HEK293 (cell line): Measurements from ENCODE around the gene GABRD.

ENCODE experiments used
- CTCF ChIA-PET: fragments of 350-600 bp; formaldehyde crosslinking; extraction: SDS; loops from one replicate; lab custom pipeline; 2021; ENCODE audit warnings: antibody characterized with exemption; lab: Yijun Ruan, JAX
- POLR2A ChIA-PET: fragments of 300-600 bp; formaldehyde crosslinking; extraction: SDS; loops from one replicate; lab custom pipeline; 2020; ENCODE audit warnings: antibody characterized with exemption, inconsistent platforms; lab: Yijun Ruan, JAX
- H3K27ac ChIP-seq: fragments of 200-500 bp; sonication (Bioruptor generic); 2 replicates; pipeline ENCODE4 v1.5.1; 2014; ENCODE audit warnings: low read depth, low read length, control low read depth, inconsistent platforms; ENCODE audit errors: extremely low read depth
- H3K36me3 ChIP-seq, 2 experiments: fragments of 200-500 bp in 1 of 2; sonication (Bioruptor generic) in 1 of 2; 1 replicate in 1 of 2; 2 replicates in 1 of 2; pipeline ENCODE4 v1.5.1; 2014 to 2017; ENCODE audit warnings: inconsistent platforms in 2 of 2, low read length in 2 of 2; ENCODE audit not compliant: control insufficient read depth in 2 of 2, insufficient read depth in 1 of 2
- H3K4me1 ChIP-seq: fragments of 200-500 bp; sonication (Bioruptor generic); 2 replicates; pipeline ENCODE4 v1.5.1; 2014; ENCODE audit warnings: mild to moderate bottlenecking, low read length, inconsistent platforms; ENCODE audit not compliant: control insufficient read depth, insufficient read depth
- H3K4me3 ChIP-seq: 2 replicates; pipeline ENCODE4 v1.5.1; 2011; ENCODE audit warnings: low read depth, mild to moderate bottlenecking, control low read depth, low read length, moderate library complexity
- H3K9me3 ChIP-seq: fragments of 200-500 bp; sonication (Bioruptor generic); 2 replicates; pipeline ENCODE4 v1.5.1; 2014; ENCODE audit warnings: low read depth, low read length, inconsistent platforms; ENCODE audit not compliant: control insufficient read depth, insufficient read depth
- GLIS2 ChIP-seq: fragments of 450-650 bp; formaldehyde crosslinking; IDR thresholded peaks from 2 replicates; pipeline ENCODE4 v1.5.1; 2016; ENCODE audit warnings: missing biosample characterization, missing genetic modification characterization
- KLF8 ChIP-seq: fragments of 450-650 bp; formaldehyde crosslinking; IDR thresholded peaks from 2 replicates; pipeline ENCODE4 v1.5.1; 2016; ENCODE audit warnings: missing biosample characterization, missing genetic modification characterization
- ZFP3 ChIP-seq: fragments of 450-650 bp; formaldehyde crosslinking; IDR thresholded peaks from 2 replicates; pipeline ENCODE4 v1.5.1; 2016; ENCODE audit warnings: low read depth, missing biosample characterization, missing genetic modification characterization
- ZFP69B ChIP-seq: fragments of 450-650 bp; formaldehyde crosslinking; IDR thresholded peaks from 2 replicates; pipeline ENCODE4 v1.5.1; 2016; ENCODE audit warnings: missing biosample characterization, missing genetic modification characterization
- ZNF140 ChIP-seq: fragments of 450-650 bp; formaldehyde crosslinking; IDR thresholded peaks from 2 replicates; pipeline ENCODE4 v1.5.1; 2016; ENCODE audit warnings: missing biosample characterization, missing genetic modification characterization
- ZNF184 ChIP-seq: fragments of 450-650 bp; IDR thresholded peaks from 2 replicates; pipeline ENCODE4 v1.5.1; 2018; ENCODE audit warnings: missing biosample characterization, mild to moderate bottlenecking, missing genetic modification characterization
- ZNF221 ChIP-seq: fragments of 450-650 bp; formaldehyde crosslinking; IDR thresholded peaks from 2 replicates; pipeline ENCODE4 v1.5.1; 2017; ENCODE audit warnings: missing biosample characterization, missing genetic modification characterization, borderline replicate concordance
- ZNF248 ChIP-seq: fragments of 450-650 bp; formaldehyde crosslinking; IDR thresholded peaks from 2 replicates; pipeline ENCODE4 v1.5.1; 2017; ENCODE audit warnings: missing biosample characterization, missing genetic modification characterization
- ZNF350 ChIP-seq: fragments of 450-650 bp; formaldehyde crosslinking; IDR thresholded peaks from 2 replicates; pipeline ENCODE4 v1.5.0; 2017; ENCODE audit warnings: missing biosample characterization, mild to moderate bottlenecking, missing genetic modification characterization
- ZNF48 ChIP-seq: fragments of 450-650 bp; formaldehyde crosslinking; IDR thresholded peaks from 2 replicates; pipeline ENCODE4 v1.5.1; 2016; ENCODE audit warnings: missing biosample characterization, missing genetic modification characterization
- ZNF555 ChIP-seq: fragments of 450-650 bp; formaldehyde crosslinking; conservative IDR thresholded peaks from 2 replicates; pipeline ENCODE4 v1.5.1; 2017; ENCODE audit warnings: missing biosample characterization, mild to moderate bottlenecking, missing genetic modification characterization, inconsistent platforms
- ZNF785 ChIP-seq: fragments of 450-650 bp; formaldehyde crosslinking; IDR thresholded peaks from 2 replicates; pipeline ENCODE4 v1.5.1; 2016; ENCODE audit warnings: missing biosample characterization, missing genetic modification characterization
- ZNF843 ChIP-seq: fragments of 450-650 bp; formaldehyde crosslinking; IDR thresholded peaks from 2 replicates; pipeline ENCODE4 v1.5.1; 2016; ENCODE audit warnings: missing biosample characterization, missing genetic modification characterization
- ZSCAN30 ChIP-seq: fragments of 450-650 bp; IDR thresholded peaks from 2 replicates; pipeline ENCODE4 v1.5.1; 2018; ENCODE audit warnings: missing biosample characterization, mild to moderate bottlenecking, missing genetic modification characterization, moderate library complexity
- TF ChIP-seq, protein P1 (sequence below): fragments of 450-650 bp; formaldehyde crosslinking; IDR thresholded peaks from 2 replicates; pipeline ENCODE4 v1.5.1; 2016; ENCODE audit warnings: missing biosample characterization, missing genetic modification characterization, borderline replicate concordance
- TF ChIP-seq, protein P2 (sequence below): fragments of 450-650 bp; formaldehyde crosslinking; IDR thresholded peaks from 2 replicates; pipeline ENCODE4 v1.5.0; 2017; ENCODE audit warnings: missing biosample characterization, missing genetic modification characterization, borderline replicate concordance

GABRD gene

DNA sequence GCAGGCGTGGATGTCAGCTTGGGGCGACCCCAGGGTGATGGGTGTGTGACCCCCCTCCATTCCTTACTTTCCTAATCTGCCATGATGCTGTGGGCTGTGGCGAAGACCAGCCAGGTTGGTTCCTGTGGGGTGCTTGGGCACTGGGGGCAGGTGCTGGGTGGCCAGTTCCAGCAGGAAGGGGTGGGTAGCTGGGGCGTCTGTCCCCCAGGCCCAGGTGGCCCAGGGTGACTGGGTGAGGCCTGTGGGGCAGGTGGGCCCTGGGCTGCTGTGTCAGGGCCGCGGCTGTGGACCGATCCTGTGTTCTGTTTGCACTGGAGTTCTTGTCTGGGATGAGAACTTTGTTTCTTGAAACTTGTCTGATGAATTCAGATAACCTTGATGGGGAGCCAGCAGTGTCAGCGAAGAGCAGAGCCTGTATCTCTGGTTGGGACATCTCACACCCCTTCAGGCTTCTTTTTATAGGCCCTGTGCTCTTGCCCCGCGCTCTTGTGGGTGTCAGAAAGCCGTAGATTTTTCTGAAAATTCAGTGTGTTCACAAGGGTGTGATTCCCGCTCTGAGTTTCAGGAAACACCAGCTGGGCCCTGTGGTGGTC, 34.7 kb downstream of the GABRD start:
- CTCF ChIA-PET, result interaction anchor here (0.7 to 1.8 kb wide), 3 partner anchors 9 to 86 kb away, joined by 3 to 7 read pairs (median 4); no protein-coding TSS in a partner anchor
- Histone ChIP-seq H3K4me1 (no peaks in the 10 kb centered on the region; the same call in 1 of the 2 replicates), H3K27ac (no peak overlapping the region), H3K4me3 (no peak overlapping the region), H3K9me3 (no peaks in the 10 kb centered on the region)
- POLR2A ChIA-PET, result no interaction called here
- TF ChIP-seq ZNF48, result no peak
- no peak for TF ChIP-seq ZNF843 (tag by site-specific recombination)
- 0 out of 2 replicates have a peak, but pooled peaks have one; percentile 3 for TF ChIP-seq KLF8 (tag by site-specific recombination)
- TF ChIP-seq, all 188 proteins: peak for 1
- peaks cover 9 to 30% of the 10 kb centered on the region in 2 experiments; a peak in 2 of 3 replicates for H3K36me3 ChIP-seq

DNA sequence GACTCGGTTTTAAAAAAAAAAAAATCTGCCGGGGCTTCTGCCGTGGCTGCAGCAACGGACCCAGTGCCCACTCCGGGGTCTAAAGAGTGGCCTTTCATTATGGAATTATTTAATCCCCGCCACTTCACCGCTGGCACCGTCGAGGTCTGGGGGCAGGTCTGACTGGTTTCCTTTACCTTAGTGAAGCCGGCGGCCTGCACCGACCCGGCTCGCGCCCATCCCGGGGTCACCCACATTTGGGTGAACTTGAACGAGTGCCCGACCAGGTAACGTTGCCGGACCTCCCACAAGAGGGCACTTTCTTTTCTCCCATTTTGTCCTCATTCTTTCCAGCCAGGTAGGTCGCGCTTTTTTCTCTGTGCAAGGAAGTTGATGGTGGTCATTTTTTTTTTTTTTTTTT, 35.4 kb downstream of the GABRD start:
- no peak overlapping the region for H3K27ac ChIP-seq
- POLR2A ChIA-PET, result no interaction called here
- H3K4me3 ChIP-seq, result no peak overlapping the region
- H3K9me3 ChIP-seq, result no peaks in the 10 kb centered on the region
- CTCF ChIA-PET, result interaction anchor here (0.6 to 1.8 kb wide), 2 partner anchors 85 to 1373 kb away, joined by 3 to 7 read pairs; no protein-coding TSS in a partner anchor
- H3K36me3 ChIP-seq, result peaks cover 9 to 37% of the 10 kb centered on the region in 2 experiments; a peak in 2 of 3 replicates
- H3K4me1 ChIP-seq, result no peaks in the 10 kb centered on the region; the same call in 1 of the 2 replicates
- TF ChIP-seq ZNF221 (tag by site-specific recombination) (no peak), ZFP69B (tag by site-specific recombination) (no peak), ZNF248 (no peak), ZFP3 (tag by site-specific recombination) (no peak), ZSCAN30 (tag by site-specific recombination) (no peak), ZNF184 (no peak), ZNF785 (tag by site-specific recombination) (no peak), ZNF140 (no peak), ZNF350 (tag by site-specific recombination) (no peak)
- TF ChIP-seq, protein P1, sequence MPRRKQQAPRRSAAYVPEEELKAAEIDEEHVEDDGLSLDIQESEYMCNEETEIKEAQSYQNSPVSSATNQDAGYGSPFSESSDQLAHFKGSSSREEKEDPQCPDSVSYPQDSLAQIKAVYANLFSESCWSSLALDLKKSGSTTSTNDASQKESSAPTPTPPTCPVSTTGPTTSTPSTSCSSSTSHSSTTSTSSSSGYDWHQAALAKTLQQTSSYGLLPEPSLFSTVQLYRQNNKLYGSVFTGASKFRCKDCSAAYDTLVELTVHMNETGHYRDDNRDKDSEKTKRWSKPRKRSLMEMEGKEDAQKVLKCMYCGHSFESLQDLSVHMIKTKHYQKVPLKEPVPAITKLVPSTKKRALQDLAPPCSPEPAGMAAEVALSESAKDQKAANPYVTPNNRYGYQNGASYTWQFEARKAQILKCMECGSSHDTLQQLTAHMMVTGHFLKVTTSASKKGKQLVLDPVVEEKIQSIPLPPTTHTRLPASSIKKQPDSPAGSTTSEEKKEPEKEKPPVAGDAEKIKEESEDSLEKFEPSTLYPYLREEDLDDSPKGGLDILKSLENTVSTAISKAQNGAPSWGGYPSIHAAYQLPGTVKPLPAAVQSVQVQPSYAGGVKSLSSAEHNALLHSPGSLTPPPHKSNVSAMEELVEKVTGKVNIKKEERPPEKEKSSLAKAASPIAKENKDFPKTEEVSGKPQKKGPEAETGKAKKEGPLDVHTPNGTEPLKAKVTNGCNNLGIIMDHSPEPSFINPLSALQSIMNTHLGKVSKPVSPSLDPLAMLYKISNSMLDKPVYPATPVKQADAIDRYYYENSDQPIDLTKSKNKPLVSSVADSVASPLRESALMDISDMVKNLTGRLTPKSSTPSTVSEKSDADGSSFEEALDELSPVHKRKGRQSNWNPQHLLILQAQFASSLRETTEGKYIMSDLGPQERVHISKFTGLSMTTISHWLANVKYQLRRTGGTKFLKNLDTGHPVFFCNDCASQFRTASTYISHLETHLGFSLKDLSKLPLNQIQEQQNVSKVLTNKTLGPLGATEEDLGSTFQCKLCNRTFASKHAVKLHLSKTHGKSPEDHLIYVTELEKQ (tag by site-specific recombination), result no peak

DNA sequence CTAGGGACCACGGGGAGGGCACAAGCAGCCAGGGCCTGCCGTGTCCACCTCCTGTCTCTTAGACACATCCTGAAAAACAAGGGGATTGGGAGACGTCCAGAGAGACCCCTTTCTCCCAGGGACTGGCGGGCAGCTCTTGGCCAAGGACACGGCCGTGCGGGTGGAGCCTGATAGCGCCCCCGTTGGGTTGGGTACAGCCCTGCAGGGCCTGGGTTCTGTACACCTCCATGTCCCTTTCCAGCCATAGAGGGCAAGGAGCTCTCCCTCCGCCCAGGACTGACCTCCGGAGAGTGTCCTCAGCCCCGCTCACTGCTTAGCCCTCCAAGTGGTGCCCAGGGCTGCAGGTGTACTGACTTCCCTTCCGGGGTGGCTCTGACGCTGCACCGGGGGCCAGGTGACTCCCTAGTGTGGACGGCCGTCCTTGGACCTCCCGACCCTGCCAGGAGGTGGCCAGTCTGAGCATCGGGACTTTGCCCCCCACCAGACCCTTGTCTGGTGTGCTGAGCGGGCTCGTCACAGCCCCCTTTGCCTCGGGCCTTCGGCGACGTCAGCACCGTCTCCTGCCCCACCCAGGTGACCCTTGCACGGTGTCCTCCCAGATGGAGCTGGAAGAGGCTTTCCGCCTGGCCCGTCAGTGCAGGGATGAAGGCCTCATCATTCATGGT, 36.9 kb downstream of the GABRD start:
- CTCF ChIA-PET, result interaction anchor here (0.5 to 1.0 kb wide), 5 partner anchors 9 to 627 kb away, joined by 3 to 4 read pairs (median 3); no protein-coding TSS in a partner anchor
- H3K9me3 ChIP-seq, result no peaks in the 10 kb centered on the region

More for the DNA sequence above, 36.9 kb downstream of the GABRD start:
- POLR2A ChIA-PET, result no interaction called here
- Histone ChIP-seq H3K36me3 (peaks cover 9 to 52% of the 10 kb centered on the region in 2 experiments; a peak in 2 of 3 replicates), H3K4me1 (no peaks in the 10 kb centered on the region; the same call in 1 of the 2 replicates), H3K4me3 (no peak overlapping the region), H3K27ac (no peak overlapping the region)
- TF ChIP-seq, protein P2, sequence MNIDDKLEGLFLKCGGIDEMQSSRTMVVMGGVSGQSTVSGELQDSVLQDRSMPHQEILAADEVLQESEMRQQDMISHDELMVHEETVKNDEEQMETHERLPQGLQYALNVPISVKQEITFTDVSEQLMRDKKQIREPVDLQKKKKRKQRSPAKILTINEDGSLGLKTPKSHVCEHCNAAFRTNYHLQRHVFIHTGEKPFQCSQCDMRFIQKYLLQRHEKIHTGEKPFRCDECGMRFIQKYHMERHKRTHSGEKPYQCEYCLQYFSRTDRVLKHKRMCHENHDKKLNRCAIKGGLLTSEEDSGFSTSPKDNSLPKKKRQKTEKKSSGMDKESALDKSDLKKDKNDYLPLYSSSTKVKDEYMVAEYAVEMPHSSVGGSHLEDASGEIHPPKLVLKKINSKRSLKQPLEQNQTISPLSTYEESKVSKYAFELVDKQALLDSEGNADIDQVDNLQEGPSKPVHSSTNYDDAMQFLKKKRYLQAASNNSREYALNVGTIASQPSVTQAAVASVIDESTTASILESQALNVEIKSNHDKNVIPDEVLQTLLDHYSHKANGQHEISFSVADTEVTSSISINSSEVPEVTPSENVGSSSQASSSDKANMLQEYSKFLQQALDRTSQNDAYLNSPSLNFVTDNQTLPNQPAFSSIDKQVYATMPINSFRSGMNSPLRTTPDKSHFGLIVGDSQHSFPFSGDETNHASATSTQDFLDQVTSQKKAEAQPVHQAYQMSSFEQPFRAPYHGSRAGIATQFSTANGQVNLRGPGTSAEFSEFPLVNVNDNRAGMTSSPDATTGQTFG, result no peak
- TF ChIP-seq ZNF555 (no peak), GLIS2 (tag by site-specific recombination) (0 out of 2 replicates have a peak, but pooled peaks have one; percentile 14)
